ENCODE results near the gene TASL.

DNA sequence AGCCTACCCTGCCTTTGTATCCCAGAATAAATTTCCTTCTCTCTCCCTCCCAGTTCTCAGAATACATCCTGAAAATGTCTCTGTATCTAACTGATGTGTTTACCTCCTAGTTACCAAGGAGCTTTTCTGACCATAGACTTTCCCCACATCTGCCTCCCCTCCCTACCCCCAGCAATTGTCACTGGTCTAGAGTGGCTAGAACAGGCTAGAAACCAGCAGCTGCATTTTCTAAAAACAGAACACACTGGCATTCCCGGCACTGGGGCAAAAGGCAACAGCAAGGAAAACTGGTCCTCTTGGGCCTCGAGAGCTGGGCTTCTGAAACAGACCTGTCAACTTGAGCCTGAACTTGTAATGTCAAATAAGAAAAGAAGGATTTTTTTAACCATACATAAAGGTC, 16.4 kb downstream of the TASL start:
- TF ChIP-seq CTCF (conservative IDR thresholded peaks at IDR 0.05) (no peak), ZFX (IDR thresholded peaks at IDR 0.05) (no peak)
